ENCODE data around the gene GYS1. TPM values are rescaled to one million over a fixed set of nuclear protein-coding genes. Genes with fewer than 3 reads are reported as not detected.
"Not testable (repeated sequence)": the region's sequence is repeated elsewhere in the genome, so short reads cannot be mapped to it uniquely, and the experiment has no call there.

The GYS1 gene
- total RNA-seq, 1 donor, result 44.5 TPM

- no peaks in the 10 kb centered on the region for H3K9me3 ChIP-seq (ENCODE audit: low read depth, low read length)
- TF ChIP-seq, protein P1, sequence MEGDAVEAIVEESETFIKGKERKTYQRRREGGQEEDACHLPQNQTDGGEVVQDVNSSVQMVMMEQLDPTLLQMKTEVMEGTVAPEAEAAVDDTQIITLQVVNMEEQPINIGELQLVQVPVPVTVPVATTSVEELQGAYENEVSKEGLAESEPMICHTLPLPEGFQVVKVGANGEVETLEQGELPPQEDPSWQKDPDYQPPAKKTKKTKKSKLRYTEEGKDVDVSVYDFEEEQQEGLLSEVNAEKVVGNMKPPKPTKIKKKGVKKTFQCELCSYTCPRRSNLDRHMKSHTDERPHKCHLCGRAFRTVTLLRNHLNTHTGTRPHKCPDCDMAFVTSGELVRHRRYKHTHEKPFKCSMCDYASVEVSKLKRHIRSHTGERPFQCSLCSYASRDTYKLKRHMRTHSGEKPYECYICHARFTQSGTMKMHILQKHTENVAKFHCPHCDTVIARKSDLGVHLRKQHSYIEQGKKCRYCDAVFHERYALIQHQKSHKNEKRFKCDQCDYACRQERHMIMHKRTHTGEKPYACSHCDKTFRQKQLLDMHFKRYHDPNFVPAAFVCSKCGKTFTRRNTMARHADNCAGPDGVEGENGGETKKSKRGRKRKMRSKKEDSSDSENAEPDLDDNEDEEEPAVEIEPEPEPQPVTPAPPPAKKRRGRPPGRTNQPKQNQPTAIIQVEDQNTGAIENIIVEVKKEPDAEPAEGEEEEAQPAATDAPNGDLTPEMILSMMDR (IDR thresholded peaks at IDR 0.05; ENCODE audit: extremely low read depth, low read depth, low read length), result no peak
Observed at GRCh38 chr19:48921721-48922500, 71.2 kb downstream of the GYS1 start.

DNA sequence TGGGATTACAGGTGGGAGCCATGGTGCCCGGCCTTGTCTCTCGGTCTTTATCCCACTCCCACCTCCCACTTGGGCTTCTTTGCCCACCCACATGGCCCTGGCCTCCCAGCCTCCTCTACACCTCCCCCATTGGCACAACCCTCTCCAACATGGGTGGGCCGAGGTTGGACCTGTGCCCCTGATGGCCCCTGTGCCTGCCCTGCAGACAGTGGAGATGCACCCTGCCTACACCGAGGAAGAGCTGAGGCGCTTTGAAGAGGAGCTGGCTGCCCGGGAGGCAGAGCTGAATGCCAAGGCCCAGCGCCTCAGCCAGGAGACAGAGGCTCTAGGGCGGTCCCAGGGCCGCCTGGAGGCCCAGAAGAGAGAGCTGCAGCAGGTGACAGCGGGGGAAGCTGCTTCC, 72.2 kb downstream of the GYS1 start:
- H3K4me2 ChIP-seq (ENCODE audit: insufficient read depth, low read length), result no peak overlapping the region
- TF ChIP-seq, protein P1 (IDR thresholded peaks at IDR 0.05; ENCODE audit: extremely low read depth, low read depth, low read length), result no peak

More at GRCh38 chr19:48921721-48922500, 71.2 kb downstream of the GYS1 start:
- peak; percentile 60 for DNase-seq (ENCODE audit: insufficient read length, low spot score, missing footprints)
- H3K79me2 ChIP-seq (ENCODE audit: insufficient read depth, low read length), result no peaks in the 10 kb centered on the region
- no peak overlapping the region for H3K4me3 ChIP-seq (ENCODE audit: insufficient read depth, low read length)
- H3K4me1 ChIP-seq (ENCODE audit: insufficient read depth, low read length), result peaks cover 21% of the 10 kb centered on the region
- no peak overlapping the region for H3K4me2 ChIP-seq (ENCODE audit: insufficient read depth, low read length)
- H2AFZ ChIP-seq (ENCODE audit: low read length), result no peak overlapping the region
- H3K27me3 ChIP-seq (ENCODE audit: insufficient read depth, low read length), result no peaks in the 10 kb centered on the region
- H4K20me1 ChIP-seq (ENCODE audit: insufficient read depth, low read length), result no peaks in the 10 kb centered on the region
- H3K27ac ChIP-seq (ENCODE audit: low read depth, low read length), result no peak overlapping the region
- H3K36me3 ChIP-seq (ENCODE audit: insufficient read depth, low read length), result peaks cover 33% of the 10 kb centered on the region

DNA sequence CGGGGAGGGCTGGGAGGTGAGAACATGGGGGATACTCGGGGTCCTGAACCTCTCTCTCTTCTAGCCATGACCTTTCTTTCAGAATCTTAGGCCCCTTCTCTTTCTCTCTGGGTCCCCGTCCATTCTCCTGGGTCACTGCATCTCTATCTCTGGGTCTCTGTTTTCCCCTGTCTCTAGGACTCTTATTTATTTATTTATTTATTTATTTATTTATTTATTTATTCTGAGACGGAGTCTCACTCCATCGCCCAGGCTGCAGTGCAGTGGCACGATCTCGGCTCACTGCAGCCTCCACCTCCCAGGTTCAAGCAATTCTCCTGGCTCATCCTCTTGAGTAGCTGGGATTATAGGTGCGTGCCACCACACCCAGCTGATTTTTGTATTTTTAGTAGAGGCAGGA, 73.8 kb downstream of the GYS1 start:
- not testable (repeated sequence) for DNase-seq (ENCODE audit: insufficient read length, low spot score, missing footprints); H3K4me3 ChIP-seq (ENCODE audit: insufficient read depth, low read length); H2AFZ ChIP-seq (ENCODE audit: low read length); H3K79me2 ChIP-seq (ENCODE audit: insufficient read depth, low read length); H3K9me3 ChIP-seq (ENCODE audit: low read depth, low read length); H3K4me1 ChIP-seq (ENCODE audit: insufficient read depth, low read length); H3K4me2 ChIP-seq (ENCODE audit: insufficient read depth, low read length); H3K27me3 ChIP-seq (ENCODE audit: insufficient read depth, low read length); H3K27ac ChIP-seq (ENCODE audit: low read depth, low read length); H4K20me1 ChIP-seq (ENCODE audit: insufficient read depth, low read length)
- peaks cover 52% of the 10 kb centered on the region for H3K36me3 ChIP-seq (ENCODE audit: insufficient read depth, low read length)

More for the DNA sequence above, 72.2 kb downstream of the GYS1 start:
- Histone ChIP-seq H3K4me1 (ENCODE audit: insufficient read depth, low read length) (peaks cover 13% of the 10 kb centered on the region), H3K9me3 (ENCODE audit: low read depth, low read length) (no peaks in the 10 kb centered on the region), H2AFZ (ENCODE audit: low read length) (no peak overlapping the region), H3K36me3 (ENCODE audit: insufficient read depth, low read length) (peaks cover 38% of the 10 kb centered on the region), H3K27me3 (ENCODE audit: insufficient read depth, low read length) (no peaks in the 10 kb centered on the region), H3K27ac (ENCODE audit: low read depth, low read length) (no peak overlapping the region), H3K79me2 (ENCODE audit: insufficient read depth, low read length) (no peaks in the 10 kb centered on the region), H4K20me1 (ENCODE audit: insufficient read depth, low read length) (no peaks in the 10 kb centered on the region), H3K4me3 (ENCODE audit: insufficient read depth, low read length) (no peak overlapping the region)
- no peak for DNase-seq (ENCODE audit: insufficient read length, low spot score, missing footprints)

- Histone ChIP-seq H2AFZ (ENCODE audit: low read length) (no peak overlapping the region), H3K27ac (ENCODE audit: low read depth, low read length) (no peak overlapping the region), H3K27me3 (ENCODE audit: insufficient read depth, low read length) (no peaks in the 10 kb centered on the region), H3K36me3 (ENCODE audit: insufficient read depth, low read length) (peaks cover 54% of the 10 kb centered on the region), H3K4me1 (ENCODE audit: insufficient read depth, low read length) (no peaks in the 10 kb centered on the region), H4K20me1 (ENCODE audit: insufficient read depth, low read length) (no peaks in the 10 kb centered on the region), H3K4me3 (ENCODE audit: insufficient read depth, low read length) (no peak overlapping the region), H3K9me3 (ENCODE audit: low read depth, low read length) (no peaks in the 10 kb centered on the region), H3K79me2 (ENCODE audit: insufficient read depth, low read length) (no peaks in the 10 kb centered on the region), H3K4me2 (ENCODE audit: insufficient read depth, low read length) (no peak overlapping the region)
- TF ChIP-seq, protein P1 (IDR thresholded peaks at IDR 0.05; ENCODE audit: extremely low read depth, low read depth, low read length), result no peak
- DNase-seq (ENCODE audit: insufficient read length, low spot score, missing footprints), result peak; percentile 80
Observed at GRCh38 chr19:48918801-48919247, 74.3 kb downstream of the GYS1 start.

Small RNA genes within 50 kb of the gene (small RNA-seq; reads per million reads assigned to genes)
- gene AC026803.1 (not detected), gene MIR6798 (not detected)

Other genes with a start within 250 kb of the GYS1 start
- gene IZUMO1, start 246.4 kb downstream of the GYS1 start, total RNA-seq, result not detected in 2 replicates
- under 0.01 TPM in 1 of 2 replicates, not detected in the other for gene FUT1, start 240.7 kb downstream of the GYS1 start, total RNA-seq
- gene FGF21, start 237.8 kb downstream of the GYS1 start, total RNA-seq, result not detected in 2 replicates
- gene BCAT2, start 182.3 kb downstream of the GYS1 start, total RNA-seq, result 29.7 and 30.1 TPM in 2 replicates
- gene HSD17B14, start 156.8 kb downstream of the GYS1 start, total RNA-seq, result 1.8 and 2.1 TPM in 2 replicates
- gene PLEKHA4, start 124.7 kb downstream of the GYS1 start, total RNA-seq, result 21.4 and 28.6 TPM in 2 replicates
- gene PPP1R15A, start 120.9 kb downstream of the GYS1 start, total RNA-seq, result 70.4 and 84.0 TPM in 2 replicates
- gene TULP2, start 94.6 kb downstream of the GYS1 start, total RNA-seq, result not detected in 2 replicates
- 242 and 300 TPM in 2 replicates for gene NUCB1, start 93.0 kb downstream of the GYS1 start, total RNA-seq
- gene DHDH, start 59.6 kb downstream of the GYS1 start, total RNA-seq, result 0.29 and 0.36 TPM in 2 replicates
- 78.4 and 78.9 TPM in 2 replicates for gene BAX, start 38.4 kb downstream of the GYS1 start, total RNA-seq
- gene FTL, start 28.0 kb downstream of the GYS1 start, total RNA-seq, result 3,966 and 4,197 TPM in 2 replicates
- gene RUVBL2, start 578 bp upstream of the GYS1 start, total RNA-seq, result 113 and 122 TPM in 2 replicates
- not detected in 2 replicates for gene LHB, start 23.8 kb upstream of the GYS1 start, total RNA-seq
- not detected in 2 replicates for gene CGB3, start 31.0 kb upstream of the GYS1 start, total RNA-seq
- gene CGB2, start 38.6 kb upstream of the GYS1 start, total RNA-seq, result not detected in 2 replicates
- gene CGB1, start 43.6 kb upstream of the GYS1 start, total RNA-seq, result 0.29 TPM in 1 of 2 replicates, not detected in the other
- gene CGB5, start 50.5 kb upstream of the GYS1 start, total RNA-seq, result not detected in 2 replicates
- gene CGB8, start 55.8 kb upstream of the GYS1 start, total RNA-seq, result 0.29 TPM in 1 of 2 replicates, not detected in the other
- gene CGB7, start 64.4 kb upstream of the GYS1 start, total RNA-seq, result under 0.01 and 0.29 TPM in 2 replicates
- not detected in 2 replicates for gene NTF4, start 71.5 kb upstream of the GYS1 start, total RNA-seq
- gene KCNA7, start 79.4 kb upstream of the GYS1 start, total RNA-seq, result not detected in 2 replicates
- 105 and 111 TPM in 2 replicates for gene SNRNP70, start 92.1 kb upstream of the GYS1 start, total RNA-seq
- gene LIN7B, start 121.1 kb upstream of the GYS1 start, total RNA-seq, result 5.6 and 6.2 TPM in 2 replicates
- gene C19orf73, start 125.8 kb upstream of the GYS1 start, total RNA-seq, result 0.36 TPM in 1 of 2 replicates, not detected in the other
- 1.1 and 1.2 TPM in 2 replicates for gene PPFIA3, start 126.2 kb upstream of the GYS1 start, total RNA-seq
- gene HRC, start 162.1 kb upstream of the GYS1 start, total RNA-seq, result not detected in 2 replicates
- 15.9 and 20.6 TPM in 2 replicates for gene TRPM4, start 164.5 kb upstream of the GYS1 start, total RNA-seq